NCI-H1436 (cell line): ENCODE measurements around the gene CNGA3.
"Not testable (repeated sequence)": the region's sequence is repeated elsewhere in the genome, so short reads cannot be mapped to it uniquely, and the experiment has no call there.

Source experiments
- DNase-seq: peaks from one replicate; lab custom pipeline; 2025; lab: John Stamatoyannopoulos, UW

Gene CNGA3

GRCh38 chr2:98346311-98347236, at the start of gene CNGA3:
TSS of gene CNGA3 (plus strand) at chr2:98346456. CDS start at chr2:98369976, 23,520 bp downstream.
- DNase-seq: no peak

- no peak for DNase-seq
Observed at GRCh38 chr2:98297817-98298682, 48.2 kb upstream of the CNGA3 start.

- DNase-seq: no peak
Observed at GRCh38 chr2:98298683-98299164, 47.5 kb upstream of the CNGA3 start.

- DNase-seq: no peak
Observed at GRCh38 chr2:98299211-98299905, 46.9 kb upstream of the CNGA3 start.

- DNase-seq: no peak
Observed at GRCh38 chr2:98300141-98300874, 45.9 kb upstream of the CNGA3 start.

- DNase-seq: no peak
Observed at GRCh38 chr2:98301469-98301868, 44.8 kb upstream of the CNGA3 start.

- not testable (repeated sequence) for DNase-seq
Observed at GRCh38 chr2:98307131-98307696, 39.0 kb upstream of the CNGA3 start.

GRCh38 chr2:98308068-98308467, 38.2 kb upstream of the CNGA3 start:
- DNase-seq: no peak

- no peak for DNase-seq
Observed at GRCh38 chr2:98308532-98308931, 37.7 kb upstream of the CNGA3 start.

- DNase-seq: no peak
Observed at GRCh38 chr2:98309580-98309979, 36.7 kb upstream of the CNGA3 start.

GRCh38 chr2:98310010-98310409, 36.2 kb upstream of the CNGA3 start:
- DNase-seq: no peak

- no peak for DNase-seq
Observed at GRCh38 chr2:98311090-98311489, 35.2 kb upstream of the CNGA3 start.

GRCh38 chr2:98311771-98312545, 34.3 kb upstream of the CNGA3 start:
- DNase-seq: no peak

- DNase-seq: no peak
Observed at GRCh38 chr2:98313492-98314250, 32.6 kb upstream of the CNGA3 start.

GRCh38 chr2:98314251-98314650, 32.0 kb upstream of the CNGA3 start:
- no peak for DNase-seq

- DNase-seq: no peak
Observed at GRCh38 chr2:98315957-98316356, 30.3 kb upstream of the CNGA3 start.

GRCh38 chr2:98317214-98317613, 29.0 kb upstream of the CNGA3 start:
- no peak for DNase-seq

- DNase-seq: not testable (repeated sequence)
Observed at GRCh38 chr2:98320171-98320570, 26.1 kb upstream of the CNGA3 start.

- no peak for DNase-seq
Observed at GRCh38 chr2:98324181-98324580, 22.1 kb upstream of the CNGA3 start.
